KMS-11 (cell line): Measurements from ENCODE around the gene TGM5.

Source experiments
- H2AFZ ChIP-seq: fragments of 200-600 bp; sonication (generic); 2 replicates; pipeline ENCODE4 v1.6.1; 2016; ENCODE audit warnings: antibody characterized with exemption, mixed run types, low read depth
- H3K27ac ChIP-seq: fragments of 200-600 bp; sonication (generic); 2 replicates; pipeline ENCODE4 v1.6.1; 2016; ENCODE audit warnings: mild to moderate bottlenecking, mixed run types
- H3K27me3 ChIP-seq: fragments of 200-600 bp; sonication (generic); 2 replicates; pipeline ENCODE4 v1.6.1; 2017; ENCODE audit warnings: mild to moderate bottlenecking, low read depth, mixed run types, moderate library complexity; ENCODE audit not compliant: insufficient read depth
- H3K36me3 ChIP-seq: fragments of 200-600 bp; sonication (generic); 2 replicates; pipeline ENCODE4 v1.6.1; 2017; ENCODE audit warnings: mild to moderate bottlenecking, mixed run types; ENCODE audit not compliant: insufficient read depth
- H3K4me1 ChIP-seq: fragments of 200-600 bp; sonication (generic); 2 replicates; pipeline ENCODE4 v1.6.1; 2016; ENCODE audit warnings: mild to moderate bottlenecking, low read depth, mixed run types; ENCODE audit not compliant: poor library complexity, severe bottlenecking
- H3K4me2 ChIP-seq: fragments of 200-600 bp; sonication (generic); 2 replicates; pipeline ENCODE4 v1.7.0; 2016; ENCODE audit warnings: mild to moderate bottlenecking, mixed run types
- H3K4me3 ChIP-seq: fragments of 200-600 bp; sonication (generic); IDR thresholded peaks from 2 replicates; pipeline ENCODE4 v1.6.1; 2017; ENCODE audit warnings: low read depth, low read length, mixed read lengths; ENCODE audit not compliant: insufficient read depth
- H3K79me2 ChIP-seq: fragments of 200-600 bp; sonication (generic); 2 replicates; pipeline ENCODE4 v1.6.1; 2016; ENCODE audit warnings: low read depth, mixed run types; ENCODE audit not compliant: insufficient read depth
- H3K9ac ChIP-seq: fragments of 200-600 bp; sonication (generic); 2 replicates; pipeline ENCODE4 v1.6.1; 2016; ENCODE audit warnings: mild to moderate bottlenecking, mixed run types
- H4K20me1 ChIP-seq: fragments of 200-600 bp; sonication (generic); 2 replicates; pipeline ENCODE4 v1.6.1; 2016; ENCODE audit warnings: mild to moderate bottlenecking, mixed run types; ENCODE audit not compliant: insufficient read depth
- CTCF ChIP-seq: fragments of 200-600 bp; sonication (generic); conservative IDR thresholded peaks from 2 replicates; pipeline ENCODE4 v1.6.1; 2017; ENCODE audit warnings: low read depth, mild to moderate bottlenecking, antibody characterized with exemption, low read length, moderate library complexity, mixed read lengths

TGM5 gene

GRCh38 chr15:43210807-43211206 is 55.9 kb downstream of the TGM5 start:
- H3K4me2 ChIP-seq = no peak overlapping the region
- TF ChIP-seq CTCF = no peak
- H3K27ac ChIP-seq = no peak overlapping the region
- no peaks in the 10 kb centered on the region for H3K36me3 ChIP-seq
- H3K9ac ChIP-seq = no peak overlapping the region
- H3K79me2 ChIP-seq = no peaks in the 10 kb centered on the region
- no peak overlapping the region for H3K4me3 ChIP-seq
- no peak overlapping the region for H2AFZ ChIP-seq
- H3K4me1 ChIP-seq = no peaks in the 10 kb centered on the region
- H3K27me3 ChIP-seq = no peaks in the 10 kb centered on the region
- H4K20me1 ChIP-seq = no peaks in the 10 kb centered on the region

GRCh38 chr15:43210172-43210745 is 56.5 kb downstream of the TGM5 start:
- H3K9ac ChIP-seq = no peak overlapping the region
- TF ChIP-seq CTCF = no peak
- H4K20me1 ChIP-seq = no peaks in the 10 kb centered on the region
- no peak overlapping the region for H3K4me3 ChIP-seq
- H2AFZ ChIP-seq = no peak overlapping the region
- H3K27me3 ChIP-seq = no peaks in the 10 kb centered on the region
- H3K36me3 ChIP-seq = no peaks in the 10 kb centered on the region
- H3K27ac ChIP-seq = no peak overlapping the region
- no peaks in the 10 kb centered on the region for H3K4me1 ChIP-seq
- H3K79me2 ChIP-seq = no peaks in the 10 kb centered on the region
- no peak overlapping the region for H3K4me2 ChIP-seq

- H3K36me3 ChIP-seq = no peaks in the 10 kb centered on the region
- no peak overlapping the region for H3K4me2 ChIP-seq
- no peaks in the 10 kb centered on the region for H4K20me1 ChIP-seq
- no peak overlapping the region for H2AFZ ChIP-seq
- H3K9ac ChIP-seq = no peak overlapping the region
- no peak overlapping the region for H3K4me3 ChIP-seq
- H3K4me1 ChIP-seq = no peaks in the 10 kb centered on the region
- H3K27ac ChIP-seq = no peak overlapping the region
- no peak for TF ChIP-seq CTCF
- H3K27me3 ChIP-seq = no peaks in the 10 kb centered on the region
- H3K79me2 ChIP-seq = no peaks in the 10 kb centered on the region
Observed at GRCh38 chr15:43209059-43209824, 57.5 kb downstream of the TGM5 start.

GRCh38 chr15:43208052-43209002 is 58.4 kb downstream of the TGM5 start:
- no peak for TF ChIP-seq CTCF
- Histone ChIP-seq H3K27me3 (no peaks in the 10 kb centered on the region), H3K36me3 (no peaks in the 10 kb centered on the region), H3K4me3 (no peak overlapping the region), H3K9ac (no peak overlapping the region), H4K20me1 (no peaks in the 10 kb centered on the region), H3K79me2 (no peaks in the 10 kb centered on the region), H3K4me2 (no peak overlapping the region), H3K27ac (no peak overlapping the region), H2AFZ (no peak overlapping the region), H3K4me1 (no peaks in the 10 kb centered on the region)
